HG02885 (cell line): ENCODE measurements around the gene ELF1.

Experiments
- ATAC-seq: cut with Tn5 transposase; IDR thresholded peaks from one replicate; pipeline ENCODE4 v1.9.1; 2021; ENCODE audit warnings: mild to moderate bottlenecking; ENCODE audit not compliant: unreplicated experiment, poor library complexity

ELF1 gene

DNA sequence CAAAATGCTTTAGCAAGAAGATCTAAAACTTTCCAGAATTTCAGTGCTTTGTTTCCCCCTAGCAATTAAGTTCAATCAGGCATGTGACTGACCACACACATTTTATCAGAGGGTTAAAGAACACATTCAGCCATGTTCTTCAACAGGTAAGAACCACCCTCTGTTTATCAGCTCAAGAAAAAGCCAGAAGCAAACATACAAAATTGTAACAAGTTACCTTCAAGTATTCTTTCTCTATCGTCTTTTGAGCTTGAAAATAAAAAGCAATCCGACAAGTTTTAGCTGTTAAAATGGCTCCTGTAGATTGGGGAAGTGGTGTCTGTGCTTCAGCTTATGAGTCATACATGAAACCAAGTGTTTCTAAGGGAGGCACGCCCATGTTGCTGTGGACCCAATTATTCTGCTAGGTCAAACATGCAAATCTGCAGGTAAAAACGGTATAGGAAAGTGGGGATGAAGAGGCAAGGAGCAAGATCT lies at the start of gene ELF1:
ELF1 (minus strand) TSS at position 306 of the 477 bp plus-strand sequence. CDS start 37,262 bp downstream, outside the sequence.
- ATAC-seq = peak; percentile 93

DNA sequence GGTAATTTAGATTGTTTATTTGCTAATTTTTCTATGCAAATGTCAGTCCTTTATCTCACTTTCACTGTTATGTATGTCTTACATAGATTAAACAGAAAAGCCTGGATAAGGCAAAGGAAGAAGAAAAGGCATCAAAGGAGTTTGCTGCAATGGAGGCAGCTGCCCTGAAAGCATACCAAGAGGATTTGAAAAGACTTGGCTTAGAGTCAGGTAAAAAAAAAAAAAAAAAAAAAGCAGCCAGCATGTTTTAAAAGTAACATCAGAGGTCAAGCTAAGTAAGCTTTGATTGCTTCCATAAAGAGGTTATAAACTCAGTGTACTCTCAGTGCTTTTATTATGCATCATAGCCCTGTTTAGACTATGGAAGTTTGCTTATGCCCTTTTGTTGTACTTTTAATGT lies 46.0 kb upstream of the ELF1 start:
- ATAC-seq = no peak

DNA sequence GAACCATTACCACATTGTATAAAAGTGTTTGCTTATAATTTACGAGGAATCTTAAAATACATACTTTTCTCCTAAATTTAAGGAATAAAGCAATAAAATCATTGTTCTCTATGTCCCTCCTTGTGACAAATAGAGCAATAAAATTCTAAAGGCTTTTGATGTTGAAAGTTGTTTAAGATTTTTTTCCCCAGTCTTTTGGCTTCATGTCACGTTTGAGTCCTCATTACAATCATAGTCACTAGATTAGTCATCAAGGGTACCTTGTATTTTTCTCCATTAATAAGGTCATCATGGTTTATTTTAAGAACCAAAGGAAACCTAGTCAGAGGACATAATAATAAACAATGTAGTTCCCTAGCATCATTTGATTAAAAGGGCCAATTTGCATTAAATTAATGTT lies 45.4 kb upstream of the ELF1 start:
- ATAC-seq = no peak

DNA sequence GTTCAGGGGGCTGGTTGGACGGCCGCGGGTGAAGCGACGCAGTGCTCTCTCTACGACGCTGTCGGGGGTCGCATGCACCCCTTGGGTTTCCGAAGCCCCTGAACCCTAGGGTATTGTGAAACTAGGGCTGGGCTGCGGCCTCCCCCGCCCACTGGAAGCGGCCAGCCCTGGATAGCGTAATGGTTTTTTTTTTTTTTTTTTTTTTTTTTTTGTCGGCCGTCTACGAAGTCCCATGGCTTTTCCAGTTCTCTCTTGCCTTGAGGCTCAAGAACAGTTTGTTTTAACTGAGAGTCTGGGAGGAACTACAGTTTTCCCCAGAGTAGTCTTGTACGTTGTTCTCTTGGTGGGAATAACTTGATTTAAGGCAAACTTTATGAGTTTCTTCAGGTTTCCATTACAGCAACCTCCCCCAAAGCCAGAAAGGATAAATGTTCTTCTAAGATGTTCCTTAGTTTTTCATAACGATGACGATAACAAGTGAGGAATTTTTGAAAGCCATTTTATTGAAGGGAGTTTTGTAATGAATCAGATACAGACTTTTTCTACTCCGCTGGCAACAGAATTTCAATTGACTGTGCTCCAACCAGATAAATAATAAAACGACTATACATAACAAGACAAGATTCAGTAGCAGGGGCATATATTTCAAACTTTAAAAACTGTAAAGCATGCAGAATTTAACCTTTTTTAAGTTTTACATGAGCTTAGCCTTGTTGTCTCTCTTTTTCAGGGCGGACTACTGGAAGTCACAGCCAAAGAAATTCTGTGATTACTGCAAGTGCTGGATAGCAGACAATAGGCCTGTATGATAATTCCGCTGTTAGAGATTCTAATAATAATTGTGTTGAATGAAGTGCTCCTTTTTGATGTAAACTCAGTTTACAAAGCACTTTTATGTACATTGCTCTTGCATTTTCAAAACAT lies 43.1 kb upstream of the ELF1 start:
- ATAC-seq = peak; percentile 36

DNA sequence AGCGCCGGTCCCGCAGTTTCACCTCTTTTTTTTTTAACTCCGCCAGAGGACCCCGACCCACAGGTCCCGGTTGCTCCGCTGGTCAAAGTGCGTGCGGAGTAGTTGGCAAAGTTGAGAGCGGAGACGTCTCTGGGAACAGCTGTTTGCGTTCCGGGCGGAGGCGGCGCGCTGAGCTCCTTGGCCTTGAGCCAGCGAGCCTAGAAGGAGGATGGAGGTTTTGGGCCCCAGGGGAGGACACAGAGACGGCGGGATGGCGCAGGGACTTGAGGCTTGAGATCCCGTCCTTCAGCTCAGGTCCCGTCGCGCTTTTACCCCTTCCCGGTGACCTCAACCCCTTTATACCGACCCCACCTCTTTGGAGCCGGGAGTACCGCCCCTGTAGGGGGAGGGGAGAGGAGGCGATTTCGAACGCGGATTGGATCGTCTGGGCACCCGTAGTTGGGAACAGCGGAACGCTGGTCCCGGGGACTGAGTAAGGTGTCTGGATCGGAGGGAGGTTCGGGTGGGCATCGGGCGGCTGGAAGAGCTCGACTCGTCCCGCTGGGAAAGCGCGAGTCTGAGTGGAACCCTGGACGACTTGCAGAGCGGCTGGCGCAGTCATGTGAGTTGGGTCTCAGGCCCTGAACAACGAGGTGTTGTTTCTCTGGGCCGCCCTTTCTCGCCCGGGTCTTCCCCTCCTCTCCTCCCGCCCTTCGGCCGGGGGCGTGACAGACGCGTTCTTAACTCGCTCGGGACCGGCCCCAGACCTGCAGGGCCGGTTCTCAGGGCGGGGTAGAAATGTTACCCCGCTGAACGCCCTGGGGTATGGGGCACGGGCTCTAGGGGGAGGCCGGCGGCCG lies 42.2 kb upstream of the ELF1 start, which contains the start of gene WBP4:
WBP4 (plus strand) TSS at position 435 of the 839 bp plus-strand sequence; CDS start at position 600, 165 bp downstream.
- ATAC-seq = peak; percentile 76

GRCh38 chr13:41060724-41061074 lies 41.6 kb upstream of the ELF1 start:
- ATAC-seq = peak; percentile 39

DNA sequence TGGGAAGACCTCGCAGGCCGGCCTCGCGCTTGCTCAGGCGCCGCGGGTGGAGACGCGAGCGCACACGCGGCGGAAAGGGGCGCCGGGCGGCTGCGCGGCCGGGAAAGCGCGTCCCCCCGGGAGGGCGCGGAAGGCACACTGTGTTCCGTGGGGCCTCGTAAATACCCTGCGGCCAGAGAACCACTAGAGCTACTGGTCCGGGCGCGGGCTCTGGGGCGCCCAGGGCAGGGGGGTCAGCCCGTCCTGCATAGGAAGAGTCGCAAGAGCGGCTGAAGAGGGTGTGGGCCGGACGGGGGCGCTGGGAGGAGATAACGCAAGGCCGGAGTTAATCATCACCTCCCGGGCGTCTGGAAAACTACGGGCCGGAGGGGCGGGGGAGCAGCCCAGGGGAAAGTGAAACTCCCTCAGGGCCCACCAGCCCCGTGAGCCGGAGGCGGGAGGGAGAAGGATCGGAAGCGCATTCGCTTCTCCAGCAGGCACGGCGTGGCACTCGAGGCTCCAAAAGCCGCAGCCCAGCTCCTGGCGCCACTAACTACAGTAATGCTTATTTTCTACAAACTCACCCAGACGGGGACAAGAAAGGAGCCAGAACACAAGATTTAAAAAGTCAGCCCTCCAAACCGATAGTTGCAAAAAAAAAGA lies 41.1 kb upstream of the ELF1 start:
- ATAC-seq = peak; percentile 35

- ATAC-seq = no peak
Observed at GRCh38 chr13:41059456-41060081, 40.5 kb upstream of the ELF1 start.

DNA sequence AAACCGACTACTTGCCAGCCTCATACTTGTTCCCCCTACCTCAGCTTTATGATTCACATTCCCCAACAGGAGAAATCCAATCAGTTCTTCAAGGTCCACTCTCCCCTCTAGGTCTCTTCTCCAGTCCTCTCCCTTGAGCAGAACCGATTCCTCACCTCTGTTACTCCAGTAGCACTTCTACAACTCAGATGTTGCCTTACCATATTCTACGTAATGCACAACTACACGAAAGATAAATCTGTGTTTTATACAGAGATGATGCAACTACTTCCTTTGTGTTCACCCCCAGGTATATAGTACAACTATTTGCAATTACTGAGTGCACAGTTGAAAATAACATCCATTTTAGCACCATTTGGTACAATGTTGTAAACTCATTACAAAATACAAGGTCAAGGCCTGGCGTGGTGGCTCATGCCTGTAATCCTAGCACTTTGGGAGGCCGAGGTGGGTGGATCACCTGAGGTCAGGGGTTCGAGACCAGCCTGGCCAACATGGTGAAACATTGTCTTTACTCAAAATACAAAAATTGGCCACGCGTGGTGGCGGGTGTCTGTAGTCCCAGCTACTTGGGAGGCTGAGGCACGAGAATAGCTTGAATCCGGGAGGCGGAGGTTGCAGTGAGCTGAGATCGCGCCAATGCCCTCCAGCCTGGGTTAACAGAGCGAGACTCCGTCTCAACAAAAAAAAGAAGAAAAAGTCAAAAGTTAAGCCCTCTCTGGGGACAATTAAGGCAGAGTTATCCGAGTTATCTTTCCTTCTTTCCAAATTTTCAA lies 39.4 kb upstream of the ELF1 start:
- ATAC-seq = no peak

- no peak for ATAC-seq
Observed at GRCh38 chr13:41056826-41057711, 38.0 kb upstream of the ELF1 start.

DNA sequence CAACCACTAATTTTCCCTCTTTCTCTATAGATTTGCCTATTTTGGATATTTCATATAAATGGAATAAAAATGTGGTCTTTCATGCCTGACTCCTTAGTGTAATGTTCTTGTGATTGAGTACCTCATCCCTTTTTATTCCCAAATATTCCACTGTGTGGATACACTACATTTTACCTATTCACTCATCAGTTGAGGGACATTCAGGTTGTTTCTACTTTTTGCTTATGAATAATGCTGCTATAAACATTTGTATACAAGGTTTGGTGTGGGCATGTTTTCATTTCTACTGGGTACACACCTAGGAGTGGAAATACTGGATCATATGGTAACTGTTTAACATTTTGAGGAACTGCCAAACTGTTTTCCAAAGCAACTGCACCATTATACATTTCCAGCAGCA lies 37.1 kb upstream of the ELF1 start:
- no peak for ATAC-seq

- no peak for ATAC-seq
Observed at GRCh38 chr13:41054919-41055619, 36.0 kb upstream of the ELF1 start.

DNA sequence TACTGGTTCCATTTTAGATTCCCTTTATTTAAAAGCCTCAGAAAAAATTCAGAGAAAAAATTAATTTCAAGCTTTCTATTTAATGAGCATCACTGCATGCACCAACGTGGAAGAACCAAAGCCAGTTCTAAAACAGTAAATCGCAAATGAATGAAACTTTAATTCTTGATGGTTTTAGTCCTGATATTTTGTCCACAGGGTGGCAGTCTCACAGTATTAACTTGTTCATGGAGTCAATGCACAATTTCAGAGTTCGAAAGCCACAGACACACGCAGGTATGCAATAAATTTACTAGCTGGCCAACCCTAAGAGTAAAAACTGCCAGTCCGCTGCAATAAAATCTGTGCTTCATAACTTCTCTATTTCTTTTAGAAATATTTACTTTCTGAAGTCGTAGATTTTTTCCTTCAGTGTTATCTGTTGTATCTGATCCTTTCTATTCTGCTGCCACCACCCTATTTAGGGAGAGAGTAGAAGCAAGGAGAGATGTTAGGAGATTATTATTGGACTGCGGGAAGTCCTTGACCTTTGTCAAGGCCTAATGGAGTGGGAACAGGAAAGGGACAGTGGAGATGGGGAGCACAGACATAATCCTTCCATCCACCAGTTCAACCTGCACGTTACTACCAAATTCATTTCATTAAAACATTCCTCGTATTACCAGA lies 35.2 kb upstream of the ELF1 start:
- ATAC-seq = no peak

GRCh38 chr13:41053384-41053826 lies 34.3 kb upstream of the ELF1 start:
- ATAC-seq = peak; percentile 74

GRCh38 chr13:41052441-41052840 lies 33.3 kb upstream of the ELF1 start:
- ATAC-seq = no peak

- no peak for ATAC-seq
Observed at GRCh38 chr13:41049480-41050440, 30.6 kb upstream of the ELF1 start.
